Loucy (cell line): ENCODE data around the gene NPFFR1.

Source experiments
- CTCF ChIP-seq: fragments of 200-600 bp; sonication (generic); conservative IDR thresholded peaks from 2 replicates; pipeline ENCODE4 v1.5.1; 2014; ENCODE audit warnings: mild to moderate bottlenecking, antibody characterized with exemption, low read length
- EZH2phosphoT487 ChIP-seq: fragments of 200-600 bp; IDR thresholded peaks from 2 replicates; pipeline ENCODE4 v1.6.1; 2018; ENCODE audit warnings: antibody characterized with exemption, mild to moderate bottlenecking, moderate library complexity, borderline replicate concordance

- TF ChIP-seq CTCF (no peak), EZH2phosphoT487 (no peak)
These were observed 15.4 kb downstream of the NPFFR1 start for GRCh38 chr10:70268376-70268775.
